GM12878 (cell line): ENCODE measurements around the gene IGFLR1. TPM values are rescaled to one million over a fixed set of nuclear protein-coding genes. Genes with fewer than 3 reads are reported as not detected.

Source experiments
- ASH2L ChIP-seq: fragments of 300-600, 200-600 bp; sonication (generic); IDR thresholded peaks from 2 replicates; pipeline ENCODE4 v1.6.1; 2017; ENCODE audit warnings: low read depth, mild to moderate bottlenecking, borderline replicate concordance
- BRCA1 ChIP-seq: IDR thresholded peaks from 2 replicates; pipeline ENCODE4 v1.6.1; 2011; ENCODE audit warnings: low read depth, low read length, improper control_type of control experiment
- CBFB ChIP-seq: IDR thresholded peaks from 2 replicates; pipeline ENCODE4 v1.6.1; 2016; ENCODE audit warnings: antibody characterized with exemption, low read depth
- CBX3 ChIP-seq: fragments of 200-600 bp; sonication (generic); IDR thresholded peaks from 2 replicates; pipeline ENCODE4 v1.6.1; 2016; ENCODE audit warnings: low read depth, borderline replicate concordance
- CHD4 ChIP-seq: fragments of 200-600 bp; sonication (generic); IDR thresholded peaks from 2 replicates; pipeline ENCODE4 v1.6.1; 2016; ENCODE audit warnings: mild to moderate bottlenecking
- EGR1 ChIP-seq, 2 experiments: IDR thresholded peaks; 1 replicate in 1 of 2; 2 replicates in 1 of 2; pipeline ENCODE4 v1.6.1; 2011 to 2012; ENCODE audit warnings: low read depth in 2 of 2, low read length in 2 of 2, borderline replicate concordance in 1 of 2, mild to moderate bottlenecking in 1 of 2, moderate library complexity in 1 of 2
- ELK1 ChIP-seq: IDR thresholded peaks from 2 replicates; pipeline ENCODE4 v1.6.1; 2012; ENCODE audit warnings: low read depth, low read length, improper control_type of control experiment
- HDAC2 ChIP-seq: fragments of 200-600 bp; sonication (generic); IDR thresholded peaks from 2 replicates; pipeline ENCODE4 v1.6.1; 2017
- JUND ChIP-seq: IDR thresholded peaks from 2 replicates; pipeline ENCODE4 v1.6.1; 2012; ENCODE audit warnings: low read depth, mild to moderate bottlenecking, low read length, improper control_type of control experiment, moderate library complexity
- KAT2A ChIP-seq: conservative IDR thresholded peaks from 2 replicates; pipeline ENCODE4 v1.6.1; 2011; ENCODE audit warnings: low read depth, low read length; ENCODE audit not compliant: control insufficient read depth
- MEF2B ChIP-seq: fragments of 450-650 bp; IDR thresholded peaks from 2 replicates; pipeline ENCODE4 v1.6.1; 2018; ENCODE audit warnings: mild to moderate bottlenecking, moderate library complexity; ENCODE audit not compliant: partially characterized antibody, poor library complexity, severe bottlenecking
- MXI1 ChIP-seq: fragments of 150-350 bp; IDR thresholded peaks from 2 replicates; pipeline ENCODE4 v1.6.1; 2011; ENCODE audit warnings: low read depth, mild to moderate bottlenecking, inconsistent platforms, low read length, improper control_type of control experiment
- NFXL1 ChIP-seq: fragments of 450-650 bp; IDR thresholded peaks from 2 replicates; pipeline ENCODE4 v1.6.1; 2017; ENCODE audit warnings: antibody characterized with exemption, mild to moderate bottlenecking, borderline replicate concordance
- NFYA ChIP-seq: IDR thresholded peaks from 2 replicates; pipeline ENCODE4 v1.6.1; 2011; ENCODE audit warnings: low read depth, mild to moderate bottlenecking, low read length, improper control_type of control experiment, borderline replicate concordance
- NFYB ChIP-seq: IDR thresholded peaks from 2 replicates; pipeline ENCODE4 v1.6.1; 2011; ENCODE audit warnings: low read depth, mild to moderate bottlenecking, low read length, improper control_type of control experiment, moderate library complexity; ENCODE audit not compliant: insufficient read depth
- POLR2AphosphoS2 ChIP-seq: IDR thresholded peaks from 2 replicates; pipeline ENCODE4 v1.6.1; 2011; ENCODE audit warnings: low read depth, mild to moderate bottlenecking, low read length, improper control_type of control experiment, moderate library complexity
- POU2F2 ChIP-seq: IDR thresholded peaks from 3 replicates; pipeline ENCODE4 v1.6.1; 2011; ENCODE audit warnings: low read depth, mild to moderate bottlenecking, low read length, borderline replicate concordance
- RB1 ChIP-seq: fragments of 450-650 bp; formaldehyde crosslinking; IDR thresholded peaks from 2 replicates; pipeline ENCODE4 v1.6.1; 2017; ENCODE audit warnings: mild to moderate bottlenecking, borderline replicate concordance
- RELA ChIP-seq: fragments of 450-650 bp; IDR thresholded peaks from 2 replicates; pipeline ENCODE4 v1.8.0; 2014; ENCODE audit warnings: borderline replicate concordance; ENCODE audit not compliant: partially characterized antibody
- RUNX3 ChIP-seq: IDR thresholded peaks from 2 replicates; pipeline ENCODE4 v1.6.1; 2012; ENCODE audit warnings: low read length, inconsistent platforms
- SUPT20H ChIP-seq: IDR thresholded peaks from 2 replicates; pipeline ENCODE4 v1.6.1; 2011; ENCODE audit warnings: low read depth, mild to moderate bottlenecking, low read length, moderate library complexity, borderline replicate concordance; ENCODE audit not compliant: control insufficient read depth
- polyA plus RNA-seq, 11 experiments: library from polyadenylated mRNA; depleted of rRNA in 4 of 11; unstranded in 6 of 11; stranded (reverse) in 5 of 11; fragments of >200 nt; fragmentation: Nextera tagmentation in 4 of 11; fragmentation: Illumina TruSeq in 1 of 11; extraction: Ambion mirVana in 4 of 11; extraction: Trizol in 1 of 11; gene quantifications; 1 replicate in 1 of 11; 2 replicates in 10 of 11; pipeline versions ENCODE4 v1.2.1 to v1.2.3, GENCODE V29; 2011 to 2016; ENCODE audit warnings: inconsistent platforms in 2 of 11, missing spikeins in 2 of 11, low read depth in 1 of 11
- total RNA-seq, 4 experiments: library from RNA; depleted of rRNA in 3 of 4; stranded (reverse); fragments of >200 nt in 3 of 4; fragmentation: Illumina TruSeq in 1 of 4; extraction: Trizol in 1 of 4; gene quantifications; 2 replicates each; pipeline versions ENCODE4 v1.2.1 to v1.2.3, GENCODE V29; 2013 to 2021
- TF ChIP-seq, protein P1 (sequence below): IDR thresholded peaks from 2 replicates; pipeline ENCODE4 v1.6.1; 2012; ENCODE audit warnings: mild to moderate bottlenecking, low read depth, low read length
- TF ChIP-seq, protein P2 (sequence below): IDR thresholded peaks from 2 replicates; pipeline ENCODE4 v1.6.1; 2011; ENCODE audit warnings: borderline replicate concordance, low read depth, mild to moderate bottlenecking, moderate library complexity, mixed read lengths, low read length; ENCODE audit not compliant: insufficient read depth; ENCODE audit errors: extremely low read length

The IGFLR1 gene
- total and polyA plus RNA-seq, 10 of the 15 experiments (the other 5 are each of a cell fraction or from before 2014, with no cell fraction given), result 2.5 to 39.9 (median 24.8) TPM

DNA sequence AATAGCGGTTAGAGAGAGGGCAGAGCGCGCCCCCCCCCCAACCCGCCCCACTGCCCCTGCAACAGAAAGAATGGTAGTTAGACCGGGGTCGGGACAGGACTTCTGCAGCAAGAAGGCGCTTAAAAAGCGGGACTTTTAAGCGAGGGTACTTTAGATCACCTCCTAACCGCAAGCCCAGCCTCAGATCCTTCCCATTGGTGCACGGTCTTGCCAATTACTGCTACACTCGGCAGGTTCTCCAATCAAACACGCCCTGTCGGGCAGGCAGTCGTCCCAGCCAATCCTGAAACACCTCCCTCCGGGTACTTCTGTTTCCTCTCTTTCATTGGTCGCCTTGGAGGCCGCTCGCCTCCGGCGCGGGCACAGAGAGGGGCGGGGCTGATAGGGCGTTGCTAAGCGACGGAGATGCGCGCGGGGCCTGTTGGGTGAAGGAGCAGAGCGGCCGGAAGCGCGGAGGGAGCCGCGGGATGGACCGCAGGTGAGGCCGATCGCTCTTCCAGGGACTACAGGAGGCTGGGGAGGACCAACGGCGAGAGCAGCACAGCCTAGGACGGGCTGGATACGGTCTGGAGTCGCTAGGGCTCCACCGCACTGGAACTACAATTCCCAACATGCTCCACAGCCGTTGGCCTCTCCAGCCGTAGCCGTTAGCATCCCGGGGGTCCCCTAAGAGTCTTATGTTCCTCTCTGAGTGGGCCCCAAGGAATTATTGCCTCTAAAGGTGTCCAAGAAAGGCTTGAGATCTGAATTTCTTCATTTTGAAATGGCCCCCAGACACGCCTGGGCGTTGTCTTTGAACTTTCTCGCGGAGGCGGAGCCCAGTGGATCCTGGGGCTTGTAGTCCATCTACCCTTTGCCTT, 15.7 kb upstream of the IGFLR1 start, which contains the start of gene PROSER3 (continued):
- TF ChIP-seq RUNX3 (peak; percentile 98), RB1 (no peak; the same call in 1 of the 2 replicates), NFXL1 (no peak), EGR1 (IDR thresholded peaks at IDR 0.05; ENCODE audit: borderline replicate concordance in 1 of 2, low read depth in 2 of 2, low read length in 2 of 2) (peak in 1 of 2 experiments; percentile 87; a peak in 1 of 3 replicates), CBX3 (no peak), POLR2AphosphoS2 (peak; percentile 56; the same call in 1 of the 2 replicates), MXI1 (peak; percentile 45), ELK1 (peak; percentile 72; the same call in 1 of the 2 replicates), SUPT20H (no peak), RELA (peak; percentile 9), KAT2A (no peak), BRCA1 (no peak), ASH2L (no peak; the same call in 1 of the 2 replicates), CHD4 (no peak), CBFB (peak; percentile 94), MEF2B (peak; percentile 63), JUND (no peak), POU2F2 (0 out of 3 replicates have a peak, but pooled peaks have one; percentile 17), NFYB (peak; percentile 99), NFYA (peak; percentile 90), HDAC2 (no peak)
- TF ChIP-seq, protein P1, sequence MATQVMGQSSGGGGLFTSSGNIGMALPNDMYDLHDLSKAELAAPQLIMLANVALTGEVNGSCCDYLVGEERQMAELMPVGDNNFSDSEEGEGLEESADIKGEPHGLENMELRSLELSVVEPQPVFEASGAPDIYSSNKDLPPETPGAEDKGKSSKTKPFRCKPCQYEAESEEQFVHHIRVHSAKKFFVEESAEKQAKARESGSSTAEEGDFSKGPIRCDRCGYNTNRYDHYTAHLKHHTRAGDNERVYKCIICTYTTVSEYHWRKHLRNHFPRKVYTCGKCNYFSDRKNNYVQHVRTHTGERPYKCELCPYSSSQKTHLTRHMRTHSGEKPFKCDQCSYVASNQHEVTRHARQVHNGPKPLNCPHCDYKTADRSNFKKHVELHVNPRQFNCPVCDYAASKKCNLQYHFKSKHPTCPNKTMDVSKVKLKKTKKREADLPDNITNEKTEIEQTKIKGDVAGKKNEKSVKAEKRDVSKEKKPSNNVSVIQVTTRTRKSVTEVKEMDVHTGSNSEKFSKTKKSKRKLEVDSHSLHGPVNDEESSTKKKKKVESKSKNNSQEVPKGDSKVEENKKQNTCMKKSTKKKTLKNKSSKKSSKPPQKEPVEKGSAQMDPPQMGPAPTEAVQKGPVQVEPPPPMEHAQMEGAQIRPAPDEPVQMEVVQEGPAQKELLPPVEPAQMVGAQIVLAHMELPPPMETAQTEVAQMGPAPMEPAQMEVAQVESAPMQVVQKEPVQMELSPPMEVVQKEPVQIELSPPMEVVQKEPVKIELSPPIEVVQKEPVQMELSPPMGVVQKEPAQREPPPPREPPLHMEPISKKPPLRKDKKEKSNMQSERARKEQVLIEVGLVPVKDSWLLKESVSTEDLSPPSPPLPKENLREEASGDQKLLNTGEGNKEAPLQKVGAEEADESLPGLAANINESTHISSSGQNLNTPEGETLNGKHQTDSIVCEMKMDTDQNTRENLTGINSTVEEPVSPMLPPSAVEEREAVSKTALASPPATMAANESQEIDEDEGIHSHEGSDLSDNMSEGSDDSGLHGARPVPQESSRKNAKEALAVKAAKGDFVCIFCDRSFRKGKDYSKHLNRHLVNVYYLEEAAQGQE, result no peak
- TF ChIP-seq, protein P2, sequence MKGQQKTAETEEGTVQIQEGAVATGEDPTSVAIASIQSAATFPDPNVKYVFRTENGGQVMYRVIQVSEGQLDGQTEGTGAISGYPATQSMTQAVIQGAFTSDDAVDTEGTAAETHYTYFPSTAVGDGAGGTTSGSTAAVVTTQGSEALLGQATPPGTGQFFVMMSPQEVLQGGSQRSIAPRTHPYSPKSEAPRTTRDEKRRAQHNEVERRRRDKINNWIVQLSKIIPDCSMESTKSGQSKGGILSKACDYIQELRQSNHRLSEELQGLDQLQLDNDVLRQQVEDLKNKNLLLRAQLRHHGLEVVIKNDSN, result no peak
